ENCODE data around the gene ZDHHC18.

DNA sequence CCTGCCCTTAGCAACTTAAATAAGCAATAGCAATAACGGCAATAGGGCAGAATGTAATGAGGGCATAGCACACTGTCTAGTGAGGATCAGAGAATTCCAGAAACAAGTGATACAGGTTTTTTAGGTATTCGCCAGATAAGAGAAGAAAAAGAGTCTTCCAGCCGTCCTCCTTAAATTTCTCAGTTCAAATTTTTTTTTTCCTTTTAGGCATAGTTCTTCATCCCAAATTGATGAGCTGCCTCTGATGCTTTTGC, 36.9 kb upstream of the ZDHHC18 start:
- TF ChIP-seq, protein P1, sequence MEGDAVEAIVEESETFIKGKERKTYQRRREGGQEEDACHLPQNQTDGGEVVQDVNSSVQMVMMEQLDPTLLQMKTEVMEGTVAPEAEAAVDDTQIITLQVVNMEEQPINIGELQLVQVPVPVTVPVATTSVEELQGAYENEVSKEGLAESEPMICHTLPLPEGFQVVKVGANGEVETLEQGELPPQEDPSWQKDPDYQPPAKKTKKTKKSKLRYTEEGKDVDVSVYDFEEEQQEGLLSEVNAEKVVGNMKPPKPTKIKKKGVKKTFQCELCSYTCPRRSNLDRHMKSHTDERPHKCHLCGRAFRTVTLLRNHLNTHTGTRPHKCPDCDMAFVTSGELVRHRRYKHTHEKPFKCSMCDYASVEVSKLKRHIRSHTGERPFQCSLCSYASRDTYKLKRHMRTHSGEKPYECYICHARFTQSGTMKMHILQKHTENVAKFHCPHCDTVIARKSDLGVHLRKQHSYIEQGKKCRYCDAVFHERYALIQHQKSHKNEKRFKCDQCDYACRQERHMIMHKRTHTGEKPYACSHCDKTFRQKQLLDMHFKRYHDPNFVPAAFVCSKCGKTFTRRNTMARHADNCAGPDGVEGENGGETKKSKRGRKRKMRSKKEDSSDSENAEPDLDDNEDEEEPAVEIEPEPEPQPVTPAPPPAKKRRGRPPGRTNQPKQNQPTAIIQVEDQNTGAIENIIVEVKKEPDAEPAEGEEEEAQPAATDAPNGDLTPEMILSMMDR (IDR thresholded peaks at IDR 0.05; ENCODE audit: insufficient read depth, low read length) = no peak
- no peak for TF ChIP-seq GABPA (IDR thresholded peaks at IDR 0.05; ENCODE audit: low read depth)

Measured in HL-60 (cell line).